Pancreas (tissue), 10 donors: ENCODE data around the gene RBM6. TPM values are rescaled to one million over a fixed set of nuclear protein-coding genes. Genes with fewer than 3 reads are reported as not detected.

Experiments used
- ATAC-seq, 4 donors: fragments of 200-7000 bp; cut with Tn5 transposase; one replicate each; pipeline versions ENCODE4 v1.8.0 to v1.9.1; 2020; ENCODE audit warnings: mild to moderate bottlenecking in 4 of 4, moderate library complexity in 4 of 4
- DNase-seq, 6 donors: peaks; one replicate each; pipeline ENCODE4 v3.0.0-alpha.2; 2020
- FAIRE-seq: peaks from 2 replicates; lab custom pipeline; 2012; peaks lifted over from hg19 to GRCh38; lab: Jason Lieb, UNC
- H3K27ac ChIP-seq, 4 donors: fragments of 200-600 bp; sonication (generic); 1 replicate in 3 of 4; 2 replicates in 1 of 4; pipeline versions ENCODE4 v1.5.0 to v1.8.0; 2020
- H3K27me3 ChIP-seq, 4 donors: fragments of 200-600 bp; one replicate each; pipeline ENCODE4 v1.8.0; 2021
- H3K36me3 ChIP-seq, 3 donors: fragments of 200-600 bp; sonication (generic) in 1 of 3; one replicate each; pipeline versions ENCODE4 v1.5.0 to v1.8.0; 2020 to 2021
- H3K4me1 ChIP-seq, 3 donors: fragments of 200-600 bp; one replicate each; pipeline ENCODE4 v1.8.0; 2021
- H3K4me3 ChIP-seq, 4 donors: fragments of 200-600 bp; sonication (generic) in 2 of 4; one replicate each; pipeline versions ENCODE4 v1.5.0 to v1.8.0; 2020 to 2021
- H3K9me3 ChIP-seq, 4 donors: fragments of 200-600 bp; one replicate each; pipeline ENCODE4 v1.8.0; 2021
- CTCF ChIP-seq, 4 donors: fragments of 200-600 bp; sonication (generic) in 3 of 4; IDR thresholded peaks; one replicate each; pipeline versions ENCODE4 v1.5.0 to v1.8.0; 2021; ENCODE audit warnings: antibody characterized with exemption in 4 of 4
- WGBS, 2 donors: extraction: QIAGEN DNeasy Blood & Tissue Kit; methylation state at CpG; one replicate each; pipeline ENCODE4 v1.1.7; 2013; 5-methylcytosine and 5-hydroxymethylcytosine counted together
- intact Hi-C, 3 donors: fragments of 100-400 bp; cut with DNase I; formaldehyde crosslinking; loops; one replicate each; pipeline versions ENCODE4 v1.11.1 to v1.14.2; 2022
- polyA plus RNA-seq, 2 donors: library from polyadenylated mRNA; stranded (reverse); fragments of 200-250 nt; gene quantifications; one replicate each; pipeline ENCODE4 v1.2.3, GENCODE V29; 2013
- total RNA-seq, 6 donors: library from RNA; stranded (reverse); fragmentation: NEBNext Ultra II Directional in 4 of 6; extraction: Animal tissue kit (Norgen Biotek cat#: 25700) in 4 of 6; gene quantifications; one replicate each; pipeline versions ENCODE4 v1.2.1 to v1.2.4, GENCODE V29; 2021 to 2023
- donor health status: healthy with polysubstance abuse.
- donor health status: DM: no; HTN: no; CAD: no; lungs with moderate emphysema.
- donor health status: DM: no; HTN: no; CAD: no.
- donor health status: control.
- donor health status: control.
- donor health status: Bipolar disorder and iron deficiency.
- donor health status: DM: yes; HTN: yes; CAD: no.
- donor health status: DM: no; HTN: no; CAD: no.
- donor health status: DM: no; HTN: no; CAD: no.
- donor health status: DM: yes; HTN: yes; CAD: no.

Gene RBM6
- total and polyA plus RNA-seq, 8 donors: 24.9 to 249 (median 43.9) TPM

GRCh38 chr3:49996016-49996415 is 56.1 kb downstream of the RBM6 start:
- Histone ChIP-seq H3K27me3 (no peaks in the 10 kb centered on the region), H3K4me3 (no peak overlapping the region), H3K4me1 (no peaks in the 10 kb centered on the region), H3K27ac (no peak overlapping the region), H3K36me3 (peaks cover 0 to 10% (median 0%) of the 10 kb centered on the region in 3 donors), H3K9me3 (no peaks in the 10 kb centered on the region)
- ATAC-seq (no peak), DNase-seq (no peak), FAIRE-seq (no peak)
- WGBS, 2 donors: 96 to 100% methylated on average over 2 of the region's 2 CpGs
- TF ChIP-seq CTCF (IDR thresholded peaks at IDR 0.05): no peak
- intact Hi-C loops: no loop called here

DNA sequence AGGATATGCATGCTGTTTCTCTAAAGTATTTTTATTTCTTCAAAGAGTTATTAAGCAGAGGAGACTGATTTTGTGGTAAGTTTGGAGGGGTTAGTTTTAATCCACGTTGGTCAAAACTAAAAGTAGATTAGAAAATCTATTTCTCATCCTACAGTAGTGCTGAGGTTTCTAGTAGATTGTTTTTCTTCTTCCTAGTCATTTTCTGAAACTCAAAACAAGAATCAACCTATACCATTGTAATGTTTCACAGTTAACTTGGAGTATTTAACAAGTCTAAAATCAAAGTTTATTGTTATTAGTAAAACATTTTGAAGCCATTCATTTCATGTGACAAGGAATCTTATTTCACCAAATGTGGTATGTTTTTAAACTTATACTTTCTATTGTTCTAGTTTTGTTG is 57.9 kb downstream of the RBM6 start:
- TF ChIP-seq CTCF (IDR thresholded peaks at IDR 0.05): no peak
- Histone ChIP-seq H3K9me3 (no peaks in the 10 kb centered on the region), H3K36me3 (peaks cover 0 to 10% (median 0%) of the 10 kb centered on the region in 3 donors), H3K4me1 (no peaks in the 10 kb centered on the region), H3K27me3 (no peaks in the 10 kb centered on the region), H3K4me3 (no peak overlapping the region), H3K27ac (no peak overlapping the region)
- intact Hi-C loops: no loop called here
- FAIRE-seq (no peak), DNase-seq (no peak), ATAC-seq (no peak)
- 50 to 58% methylated on average over 1 of the region's 1 CpG for WGBS, 2 donors

GRCh38 chr3:49998326-49998725 is 58.4 kb downstream of the RBM6 start:
- 95 to 98% methylated on average over 2 of the region's 2 CpGs for WGBS, 2 donors
- H3K9me3 ChIP-seq: no peaks in the 10 kb centered on the region
- peaks cover 0 to 10% (median 0%) of the 10 kb centered on the region in 3 donors for H3K36me3 ChIP-seq
- FAIRE-seq: no peak
- intact Hi-C loops: no loop called here
- no peak for ATAC-seq
- no peaks in the 10 kb centered on the region for H3K4me1 ChIP-seq
- no peak for DNase-seq
- H3K27ac ChIP-seq: no peak overlapping the region
- H3K4me3 ChIP-seq: no peak overlapping the region
- no peak for TF ChIP-seq CTCF (IDR thresholded peaks at IDR 0.05)
- no peaks in the 10 kb centered on the region for H3K27me3 ChIP-seq

DNA sequence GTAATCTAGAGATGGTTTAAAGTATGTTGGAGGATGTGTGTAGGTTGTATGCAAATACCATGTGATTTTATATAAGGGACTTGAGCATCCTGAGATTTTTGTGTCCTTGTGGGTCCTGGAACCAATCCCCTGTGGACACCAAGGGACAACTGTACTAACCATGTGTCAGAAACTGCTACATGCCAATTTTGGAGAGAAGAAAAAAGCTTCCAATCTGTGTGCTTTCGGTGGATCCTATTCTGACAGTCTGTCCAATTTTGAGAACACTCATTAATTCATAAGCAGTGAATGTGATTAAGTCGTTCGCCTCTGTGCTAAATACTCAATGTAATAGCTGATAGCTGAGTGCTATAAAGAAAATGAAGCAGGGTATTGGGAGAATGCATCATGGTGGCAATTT is 61.6 kb downstream of the RBM6 start:
- FAIRE-seq: no peak
- H3K9me3 ChIP-seq: no peaks in the 10 kb centered on the region

More for the DNA sequence above, 61.6 kb downstream of the RBM6 start:
- DNase-seq: no peak
- no peaks in the 10 kb centered on the region for H3K4me1 ChIP-seq
- intact Hi-C loops: no loop called here
- H3K27me3 ChIP-seq: no peaks in the 10 kb centered on the region
- WGBS, 2 donors: 93 to 96% methylated on average over 3 of the region's 3 CpGs
- H3K27ac ChIP-seq: no peak overlapping the region
- no peak for TF ChIP-seq CTCF (IDR thresholded peaks at IDR 0.05)
- no peak for ATAC-seq
- H3K36me3 ChIP-seq: peaks cover 0 to 10% (median 0%) of the 10 kb centered on the region in 3 donors
- no peak overlapping the region for H3K4me3 ChIP-seq
